GM21576 (cell line): ENCODE results near the gene LDLRAD2.

Experiments
- ATAC-seq: cut with Tn5 transposase; IDR thresholded peaks from one replicate; pipeline ENCODE4 v1.9.1; 2021; ENCODE audit warnings: mild to moderate bottlenecking, moderate library complexity; ENCODE audit not compliant: unreplicated experiment

LDLRAD2 gene

GRCh38 chr1:21841852-21842466 is 29.9 kb downstream of the LDLRAD2 start:
- ATAC-seq: no peak

GRCh38 chr1:21842606-21843162 is 30.6 kb downstream of the LDLRAD2 start:
- no peak for ATAC-seq

- ATAC-seq: no peak
Measured at GRCh38 chr1:21843208-21843607, 31.1 kb downstream of the LDLRAD2 start.

GRCh38 chr1:21843996-21844395 is 31.9 kb downstream of the LDLRAD2 start:
- ATAC-seq: no peak

GRCh38 chr1:21845646-21846641 is 33.9 kb downstream of the LDLRAD2 start:
- ATAC-seq: no peak

GRCh38 chr1:21847223-21848205 is 35.4 kb downstream of the LDLRAD2 start:
- ATAC-seq: no peak

GRCh38 chr1:21848524-21849174 is 36.6 kb downstream of the LDLRAD2 start:
- no peak for ATAC-seq

- ATAC-seq: no peak
Measured at GRCh38 chr1:21849909-21850576, 38.0 kb downstream of the LDLRAD2 start.

GRCh38 chr1:21851430-21852250 is 39.6 kb downstream of the LDLRAD2 start:
- ATAC-seq: no peak

- no peak for ATAC-seq
Measured at GRCh38 chr1:21852282-21853130, 40.4 kb downstream of the LDLRAD2 start.

GRCh38 chr1:21853131-21853427 is 41.0 kb downstream of the LDLRAD2 start:
- no peak for ATAC-seq

- no peak for ATAC-seq
Measured at GRCh38 chr1:21854090-21854750, 42.2 kb downstream of the LDLRAD2 start.

- no peak for ATAC-seq
Measured at GRCh38 chr1:21854751-21855131, 42.7 kb downstream of the LDLRAD2 start.

- no peak for ATAC-seq
Measured at GRCh38 chr1:21855257-21856096, 43.4 kb downstream of the LDLRAD2 start.

- no peak for ATAC-seq
Measured at GRCh38 chr1:21857142-21857839, 45.2 kb downstream of the LDLRAD2 start.
